Measurements from ENCODE around the gene MEIS2. TPM values are rescaled to one million over a fixed set of nuclear protein-coding genes. Genes with fewer than 3 reads are reported as not detected.
A peak's percentile ranks its signal among the peaks of the same experiment; 100 is the strongest.

The MEIS2 gene
- total and polyA plus RNA-seq, 12 donors, result 36.2 to 139 (median 74.8) TPM

GRCh38 chr15:37133602-37134001 is 33.3 kb upstream of the MEIS2 start:
- no peaks in the 10 kb centered on the region for H3K27me3 ChIP-seq
- DNase-seq, result no peak
- H3K36me3 ChIP-seq (replicated peaks in 1 of 2), result no peaks in the 10 kb centered on the region
- peak overlapping the region in 2 of 5 donors; percentile 28 to 33 for H3K27ac ChIP-seq
- WGBS, 4 donors, result 0 to 3% (median 0%) methylated on average over 1 of the region's 1 CpG
- TF ChIP-seq POLR2A (IDR thresholded peaks at IDR 0.05), result no peak
- TF ChIP-seq CTCF (IDR thresholded peaks at IDR 0.05), result peak in 5 of 6 experiments; percentile 28 to 57 (median 47)
- H3K4me1 ChIP-seq (replicated peaks in 1 of 2), result peaks cover 0 to 19% of the 10 kb centered on the region in 2 donors
- H3K4me3 ChIP-seq, result no peak overlapping the region
- intact Hi-C loops (cut with DNase I), result loop anchor here in 1 of 2 donors (10.0 kb wide), 1 partner anchor 249 kb away; no protein-coding TSS in a partner anchor
- no peaks in the 10 kb centered on the region for H3K9me3 ChIP-seq (replicated peaks in 1 of 3)

GRCh38 chr15:37132826-37133417 is 32.6 kb upstream of the MEIS2 start:
- Histone ChIP-seq H3K9me3 (replicated peaks in 1 of 3) (no peaks in the 10 kb centered on the region), H3K27ac (peak overlapping the region in 1 of 5 donors; percentile 9), H3K4me1 (replicated peaks in 1 of 2) (peaks cover 1 to 19% of the 10 kb centered on the region in 2 donors), H3K27me3 (no peaks in the 10 kb centered on the region), H3K36me3 (replicated peaks in 1 of 2) (no peaks in the 10 kb centered on the region), H3K4me3 (no peak overlapping the region)
- intact Hi-C loops (cut with DNase I), result loop anchor here in 1 of 2 donors (10.0 kb wide), 1 partner anchor 248 kb away; no protein-coding TSS in a partner anchor
- WGBS, 4 donors, result 89 to 93% (median 91%) methylated on average over 2 of the region's 2 CpGs
- DNase-seq, result no peak
- TF ChIP-seq POLR2A (IDR thresholded peaks at IDR 0.05) (no peak), CTCF (IDR thresholded peaks at IDR 0.05) (no peak)

GRCh38 chr15:37131621-37132020 is 31.3 kb upstream of the MEIS2 start:
- intact Hi-C loops (cut with DNase I), result loop anchor here in 1 of 2 donors (10.0 kb wide), 1 partner anchor 247 kb away; no protein-coding TSS in a partner anchor
- WGBS, 4 donors, result 24 to 54% (median 40%) methylated on average over 2 of the region's 2 CpGs
- peak overlapping the region in 1 of 5 donors; percentile 21 for H3K27ac ChIP-seq

GRCh38 chr15:37130356-37130755 is 30.0 kb upstream of the MEIS2 start:
- intact Hi-C loops (cut with DNase I), result loop anchor here in 1 of 2 donors (10.0 kb wide), 1 partner anchor 246 kb away; no protein-coding TSS in a partner anchor
- WGBS, 4 donors, result 69 to 84% (median 74%) methylated on average over 4 of the region's 4 CpGs

More at GRCh38 chr15:37131621-37132020, 31.3 kb upstream of the MEIS2 start:
- no peaks in the 10 kb centered on the region for H3K9me3 ChIP-seq (replicated peaks in 1 of 3)
- no peak for DNase-seq
- no peaks in the 10 kb centered on the region for H3K27me3 ChIP-seq
- no peak overlapping the region for H3K4me3 ChIP-seq
- peaks cover 3 to 15% of the 10 kb centered on the region in 2 donors for H3K4me1 ChIP-seq (replicated peaks in 1 of 2)
- H3K36me3 ChIP-seq (replicated peaks in 1 of 2), result no peaks in the 10 kb centered on the region
- TF ChIP-seq POLR2A (IDR thresholded peaks at IDR 0.05) (no peak), CTCF (IDR thresholded peaks at IDR 0.05) (no peak)

More at GRCh38 chr15:37130356-37130755, 30.0 kb upstream of the MEIS2 start:
- Histone ChIP-seq H3K27ac (no peak overlapping the region), H3K4me1 (replicated peaks in 1 of 2) (peaks cover 3 to 9% of the 10 kb centered on the region in 2 donors), H3K27me3 (no peaks in the 10 kb centered on the region), H3K36me3 (replicated peaks in 1 of 2) (no peaks in the 10 kb centered on the region), H3K9me3 (replicated peaks in 1 of 3) (no peaks in the 10 kb centered on the region), H3K4me3 (no peak overlapping the region)
- TF ChIP-seq CTCF (IDR thresholded peaks at IDR 0.05) (no peak), POLR2A (IDR thresholded peaks at IDR 0.05) (no peak)
- no peak for DNase-seq

Data from adrenal gland (tissue), 12 donors.